ENCODE data around the gene LYL1. TPM values are rescaled to one million over a fixed set of nuclear protein-coding genes. Genes with fewer than 3 reads are reported as not detected.
A peak's percentile ranks its signal among the peaks of the same experiment; 100 is the strongest.

Gene LYL1
- total and polyA plus RNA-seq, 9 of the 15 experiments (the other 6 are each of a cell fraction or from before 2014, with no cell fraction given): 1.3 to 266 (median 34.0) TPM

GRCh38 chr19:13097033-13097462 is 5.6 kb downstream of the LYL1 start (continued):
- no peak; the same call in 1 of the 2 replicates for TF ChIP-seq E4F1 (CRISPR knock-in tag; IDR thresholded peaks at IDR 0.05; ENCODE audit: borderline replicate concordance)
- TF ChIP-seq ZC3H8 (IDR thresholded peaks at IDR 0.05): no peak
- TF ChIP-seq ATF6 (CRISPR knock-in tag; IDR thresholded peaks at IDR 0.05): no peak
- TF ChIP-seq MEF2A (IDR thresholded peaks at IDR 0.05; ENCODE audit: control insufficient read depth, low read depth, low read length): 0 out of 2 replicates have a peak, but pooled peaks have one; percentile 14
- TF ChIP-seq CBX1 (IDR thresholded peaks at IDR 0.05; ENCODE audit: low read depth): no peak; the same call in 1 of the 2 replicates
- TF ChIP-seq GABPA (tag; conservative IDR thresholded peaks at IDR 0.05; ENCODE audit: low read depth): no peak
- TF ChIP-seq HSF4 (CRISPR knock-in tag; IDR thresholded peaks at IDR 0.05; ENCODE audit: borderline replicate concordance): no peak
- TF ChIP-seq GTF2F1 (IDR thresholded peaks at IDR 0.05; ENCODE audit: low read depth, low read length): no peak
- no peak for TF ChIP-seq PPARD (CRISPR knock-in tag; IDR thresholded peaks at IDR 0.05)
- no peak for TF ChIP-seq ZNF232 (CRISPR knock-in tag; IDR thresholded peaks at IDR 0.05)
- no peak for TF ChIP-seq HIVEP1 (CRISPR knock-in tag; IDR thresholded peaks at IDR 0.05)
- TF ChIP-seq ETV5 (CRISPR knock-in tag; IDR thresholded peaks at IDR 0.05; ENCODE audit: low read depth): no peak
- TF ChIP-seq ZZZ3 (IDR thresholded peaks at IDR 0.05): no peak
- peak; percentile 38 to 65 for TF ChIP-seq AFF1 (IDR thresholded peaks at IDR 0.05; ENCODE audit: low read depth in 1 of 2, partially characterized antibody in 2 of 2)
- no peak; the same call in 1 of the 2 replicates for TF ChIP-seq HNRNPUL1 (IDR thresholded peaks at IDR 0.05; ENCODE audit: low read length)
- TF ChIP-seq ZNF263 (CRISPR knock-in tag; IDR thresholded peaks at IDR 0.05; ENCODE audit: borderline replicate concordance): no peak
- TF ChIP-seq NBN (IDR thresholded peaks at IDR 0.05; ENCODE audit: low read depth): peak; percentile 63; the same call in 1 of the 2 replicates
- TF ChIP-seq NRF1 (conservative IDR thresholded peaks at IDR 0.05 in 1 of 2, IDR thresholded peaks at IDR 0.05 in 1 of 2): peak; percentile 53 to 59
- no peak for TF ChIP-seq NUFIP1 (IDR thresholded peaks at IDR 0.05; ENCODE audit: partially characterized antibody)
- TF ChIP-seq SIX5 (IDR thresholded peaks at IDR 0.05; ENCODE audit: borderline replicate concordance in 1 of 2, insufficient read depth in 1 of 2, low read depth in 1 of 2, low read length in 2 of 2): no peak
- no peak for TF ChIP-seq CBFB (CRISPR knock-in tag; IDR thresholded peaks at IDR 0.05)
- no peak for TF ChIP-seq ZNF143 (CRISPR knock-in tag; IDR thresholded peaks at IDR 0.05)

Data from K562 (cell line).